Heart left ventricle (tissue), 13 donors: ENCODE measurements around the gene OGFR.

ENCODE experiments used
- POLR2A ChIP-seq, 2 donors: fragments of 450-650 bp; IDR thresholded peaks; one replicate each; pipeline ENCODE4 v1.6.1; 2017; ENCODE audit warnings: antibody characterized with exemption in 2 of 2, mild to moderate bottlenecking in 2 of 2, moderate library complexity in 2 of 2
- TF ChIP-seq, protein P1 (sequence below), 12 donors: fragments of 200-600 bp; sonication (generic) in 4 of 12; IDR thresholded peaks; one replicate each; pipeline versions ENCODE4 v1.5.0 to v1.8.0; 2018 to 2022; ENCODE audit warnings: antibody characterized with exemption in 12 of 12, mild to moderate bottlenecking in 5 of 12
- donor health status: ischemic (EF 13 %, LVEDD 7.1; RV severe dilation, severe dysfunction).
- donor health status: DM: no; HTN: yes; CAD: no.
- donor health status: DM: no; HTN: no; CAD: no.
- donor health status: ischemic (EF 25% LVEDD 6.9; RV normal size, moderate dysfunction).
- donor health status: ischemic (EF 25% LVEDD 5.7; RV mildly dilated, moderate dysfunction).
- donor health status: ischemic (EF 35%, LVEDD 5.7; RV mildly dilated, moderate dysfunction).
- donor health status: nonischemic (EF 11% LVEDD 7.7; RV severe dilation, severe dysfunction).
- donor health status: DM: yes; HTN: yes; CAD: no.
- donor health status: PGD.
- donor health status: ischemic (EF 29% LVEDD 5.4; RV normal size, mild dysfunction).
- donor health status: nonischemic (EF 23%, LVEDD 6.1; RV moderate dilation, normal function).

DNA sequence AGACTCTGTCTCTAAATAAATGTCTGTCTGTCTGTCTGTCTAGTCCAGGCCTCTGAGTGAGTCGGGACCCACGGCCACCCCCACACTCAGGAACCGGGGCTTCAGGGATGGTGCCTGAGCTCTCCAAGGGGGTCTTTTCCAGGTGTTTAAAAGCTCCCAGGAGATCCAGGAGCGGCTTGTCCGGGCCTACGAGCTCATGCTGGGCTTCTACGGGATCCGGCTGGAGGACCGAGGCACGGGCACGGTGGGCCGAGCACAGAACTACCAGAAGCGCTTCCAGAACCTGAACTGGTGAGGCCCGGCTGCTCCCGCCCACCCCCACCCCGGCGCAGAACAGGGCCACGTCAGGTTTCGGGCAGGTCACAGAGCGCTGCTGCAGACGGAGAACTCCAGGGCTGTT is 6.7 kb downstream of the OGFR start:
- TF ChIP-seq, protein P1, sequence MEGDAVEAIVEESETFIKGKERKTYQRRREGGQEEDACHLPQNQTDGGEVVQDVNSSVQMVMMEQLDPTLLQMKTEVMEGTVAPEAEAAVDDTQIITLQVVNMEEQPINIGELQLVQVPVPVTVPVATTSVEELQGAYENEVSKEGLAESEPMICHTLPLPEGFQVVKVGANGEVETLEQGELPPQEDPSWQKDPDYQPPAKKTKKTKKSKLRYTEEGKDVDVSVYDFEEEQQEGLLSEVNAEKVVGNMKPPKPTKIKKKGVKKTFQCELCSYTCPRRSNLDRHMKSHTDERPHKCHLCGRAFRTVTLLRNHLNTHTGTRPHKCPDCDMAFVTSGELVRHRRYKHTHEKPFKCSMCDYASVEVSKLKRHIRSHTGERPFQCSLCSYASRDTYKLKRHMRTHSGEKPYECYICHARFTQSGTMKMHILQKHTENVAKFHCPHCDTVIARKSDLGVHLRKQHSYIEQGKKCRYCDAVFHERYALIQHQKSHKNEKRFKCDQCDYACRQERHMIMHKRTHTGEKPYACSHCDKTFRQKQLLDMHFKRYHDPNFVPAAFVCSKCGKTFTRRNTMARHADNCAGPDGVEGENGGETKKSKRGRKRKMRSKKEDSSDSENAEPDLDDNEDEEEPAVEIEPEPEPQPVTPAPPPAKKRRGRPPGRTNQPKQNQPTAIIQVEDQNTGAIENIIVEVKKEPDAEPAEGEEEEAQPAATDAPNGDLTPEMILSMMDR (IDR thresholded peaks at IDR 0.05) = no peak
- TF ChIP-seq POLR2A (IDR thresholded peaks at IDR 0.05) = no peak
